ENCODE results near the gene EBNA1BP2. TPM values are rescaled to one million over a fixed set of nuclear protein-coding genes. Genes with fewer than 3 reads are reported as not detected.

EBNA1BP2 gene
- total and polyA plus RNA-seq, 2 of the 13 experiments (the other 11 are each of a cell fraction or from before 2014, with no cell fraction given), result 27.1 to 102 TPM

- TF ChIP-seq, protein P1, sequence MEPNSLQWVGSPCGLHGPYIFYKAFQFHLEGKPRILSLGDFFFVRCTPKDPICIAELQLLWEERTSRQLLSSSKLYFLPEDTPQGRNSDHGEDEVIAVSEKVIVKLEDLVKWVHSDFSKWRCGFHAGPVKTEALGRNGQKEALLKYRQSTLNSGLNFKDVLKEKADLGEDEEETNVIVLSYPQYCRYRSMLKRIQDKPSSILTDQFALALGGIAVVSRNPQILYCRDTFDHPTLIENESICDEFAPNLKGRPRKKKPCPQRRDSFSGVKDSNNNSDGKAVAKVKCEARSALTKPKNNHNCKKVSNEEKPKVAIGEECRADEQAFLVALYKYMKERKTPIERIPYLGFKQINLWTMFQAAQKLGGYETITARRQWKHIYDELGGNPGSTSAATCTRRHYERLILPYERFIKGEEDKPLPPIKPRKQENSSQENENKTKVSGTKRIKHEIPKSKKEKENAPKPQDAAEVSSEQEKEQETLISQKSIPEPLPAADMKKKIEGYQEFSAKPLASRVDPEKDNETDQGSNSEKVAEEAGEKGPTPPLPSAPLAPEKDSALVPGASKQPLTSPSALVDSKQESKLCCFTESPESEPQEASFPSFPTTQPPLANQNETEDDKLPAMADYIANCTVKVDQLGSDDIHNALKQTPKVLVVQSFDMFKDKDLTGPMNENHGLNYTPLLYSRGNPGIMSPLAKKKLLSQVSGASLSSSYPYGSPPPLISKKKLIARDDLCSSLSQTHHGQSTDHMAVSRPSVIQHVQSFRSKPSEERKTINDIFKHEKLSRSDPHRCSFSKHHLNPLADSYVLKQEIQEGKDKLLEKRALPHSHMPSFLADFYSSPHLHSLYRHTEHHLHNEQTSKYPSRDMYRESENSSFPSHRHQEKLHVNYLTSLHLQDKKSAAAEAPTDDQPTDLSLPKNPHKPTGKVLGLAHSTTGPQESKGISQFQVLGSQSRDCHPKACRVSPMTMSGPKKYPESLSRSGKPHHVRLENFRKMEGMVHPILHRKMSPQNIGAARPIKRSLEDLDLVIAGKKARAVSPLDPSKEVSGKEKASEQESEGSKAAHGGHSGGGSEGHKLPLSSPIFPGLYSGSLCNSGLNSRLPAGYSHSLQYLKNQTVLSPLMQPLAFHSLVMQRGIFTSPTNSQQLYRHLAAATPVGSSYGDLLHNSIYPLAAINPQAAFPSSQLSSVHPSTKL (CRISPR knock-in tag; IDR thresholded peaks at IDR 0.05), result peak; percentile 88
- TF ChIP-seq, protein P2, sequence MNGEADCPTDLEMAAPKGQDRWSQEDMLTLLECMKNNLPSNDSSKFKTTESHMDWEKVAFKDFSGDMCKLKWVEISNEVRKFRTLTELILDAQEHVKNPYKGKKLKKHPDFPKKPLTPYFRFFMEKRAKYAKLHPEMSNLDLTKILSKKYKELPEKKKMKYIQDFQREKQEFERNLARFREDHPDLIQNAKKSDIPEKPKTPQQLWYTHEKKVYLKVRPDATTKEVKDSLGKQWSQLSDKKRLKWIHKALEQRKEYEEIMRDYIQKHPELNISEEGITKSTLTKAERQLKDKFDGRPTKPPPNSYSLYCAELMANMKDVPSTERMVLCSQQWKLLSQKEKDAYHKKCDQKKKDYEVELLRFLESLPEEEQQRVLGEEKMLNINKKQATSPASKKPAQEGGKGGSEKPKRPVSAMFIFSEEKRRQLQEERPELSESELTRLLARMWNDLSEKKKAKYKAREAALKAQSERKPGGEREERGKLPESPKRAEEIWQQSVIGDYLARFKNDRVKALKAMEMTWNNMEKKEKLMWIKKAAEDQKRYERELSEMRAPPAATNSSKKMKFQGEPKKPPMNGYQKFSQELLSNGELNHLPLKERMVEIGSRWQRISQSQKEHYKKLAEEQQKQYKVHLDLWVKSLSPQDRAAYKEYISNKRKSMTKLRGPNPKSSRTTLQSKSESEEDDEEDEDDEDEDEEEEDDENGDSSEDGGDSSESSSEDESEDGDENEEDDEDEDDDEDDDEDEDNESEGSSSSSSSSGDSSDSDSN (CRISPR knock-in tag; IDR thresholded peaks at IDR 0.05), result no peak
- TF ChIP-seq THRA (CRISPR knock-in tag; IDR thresholded peaks at IDR 0.05; ENCODE audit: borderline replicate concordance), result no peak
- TF ChIP-seq ZSCAN20 (CRISPR knock-in tag; IDR thresholded peaks at IDR 0.05; ENCODE audit: borderline replicate concordance), result no peak
- no peak for TF ChIP-seq PRMT3 (CRISPR knock-in tag; IDR thresholded peaks at IDR 0.05; ENCODE audit: borderline replicate concordance, low read depth)
- TF ChIP-seq CHD2 (IDR thresholded peaks at IDR 0.05; ENCODE audit: low read depth, low read length), result no peak
- TF ChIP-seq, protein P3, sequence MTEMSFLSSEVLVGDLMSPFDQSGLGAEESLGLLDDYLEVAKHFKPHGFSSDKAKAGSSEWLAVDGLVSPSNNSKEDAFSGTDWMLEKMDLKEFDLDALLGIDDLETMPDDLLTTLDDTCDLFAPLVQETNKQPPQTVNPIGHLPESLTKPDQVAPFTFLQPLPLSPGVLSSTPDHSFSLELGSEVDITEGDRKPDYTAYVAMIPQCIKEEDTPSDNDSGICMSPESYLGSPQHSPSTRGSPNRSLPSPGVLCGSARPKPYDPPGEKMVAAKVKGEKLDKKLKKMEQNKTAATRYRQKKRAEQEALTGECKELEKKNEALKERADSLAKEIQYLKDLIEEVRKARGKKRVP (CRISPR knock-in tag; IDR thresholded peaks at IDR 0.05), result no peak
- no peak for TF ChIP-seq ZNF605 (CRISPR knock-in tag; IDR thresholded peaks at IDR 0.05)
- no peak for TF ChIP-seq MAF1 (CRISPR knock-in tag; IDR thresholded peaks at IDR 0.05; ENCODE audit: borderline replicate concordance)
- no peak for TF ChIP-seq ZNF816 (CRISPR knock-in tag; IDR thresholded peaks at IDR 0.05; ENCODE audit: borderline replicate concordance)
- no peak for TF ChIP-seq GFI1 (CRISPR knock-in tag; IDR thresholded peaks at IDR 0.05; ENCODE audit: borderline replicate concordance)
- TF ChIP-seq, protein P4, sequence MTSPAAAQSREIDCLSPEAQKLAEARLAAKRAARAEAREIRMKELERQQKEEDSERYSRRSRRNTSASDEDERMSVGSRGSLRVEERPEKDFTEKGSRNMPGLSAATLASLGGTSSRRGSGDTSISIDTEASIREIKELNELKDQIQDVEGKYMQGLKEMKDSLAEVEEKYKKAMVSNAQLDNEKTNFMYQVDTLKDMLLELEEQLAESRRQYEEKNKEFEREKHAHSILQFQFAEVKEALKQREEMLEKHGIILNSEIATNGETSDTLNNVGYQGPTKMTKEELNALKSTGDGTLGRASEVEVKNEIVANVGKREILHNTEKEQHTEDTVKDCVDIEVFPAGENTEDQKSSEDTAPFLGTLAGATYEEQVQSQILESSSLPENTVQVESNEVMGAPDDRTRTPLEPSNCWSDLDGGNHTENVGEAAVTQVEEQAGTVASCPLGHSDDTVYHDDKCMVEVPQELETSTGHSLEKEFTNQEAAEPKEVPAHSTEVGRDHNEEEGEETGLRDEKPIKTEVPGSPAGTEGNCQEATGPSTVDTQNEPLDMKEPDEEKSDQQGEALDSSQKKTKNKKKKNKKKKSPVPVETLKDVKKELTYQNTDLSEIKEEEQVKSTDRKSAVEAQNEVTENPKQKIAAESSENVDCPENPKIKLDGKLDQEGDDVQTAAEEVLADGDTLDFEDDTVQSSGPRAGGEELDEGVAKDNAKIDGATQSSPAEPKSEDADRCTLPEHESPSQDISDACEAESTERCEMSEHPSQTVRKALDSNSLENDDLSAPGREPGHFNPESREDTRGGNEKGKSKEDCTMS (CRISPR knock-in tag; conservative IDR thresholded peaks at IDR 0.05), result no peak
- no peak for TF ChIP-seq ZHX1 (CRISPR knock-in tag; IDR thresholded peaks at IDR 0.05; ENCODE audit: low read depth)
These were observed 34.6 kb upstream of the EBNA1BP2 start (continued) for GRCh38 chr1:43206600-43207228.
